T-helper 2 cell (primary cell): ENCODE results near the gene MICAL2.

Experiments
- DNase-seq, 5 experiments: peaks; one replicate each; pipeline versions ENCODE4 v3.0.0 to v3.0.0-alpha.2; 2012 to 2022

Gene MICAL2

DNA sequence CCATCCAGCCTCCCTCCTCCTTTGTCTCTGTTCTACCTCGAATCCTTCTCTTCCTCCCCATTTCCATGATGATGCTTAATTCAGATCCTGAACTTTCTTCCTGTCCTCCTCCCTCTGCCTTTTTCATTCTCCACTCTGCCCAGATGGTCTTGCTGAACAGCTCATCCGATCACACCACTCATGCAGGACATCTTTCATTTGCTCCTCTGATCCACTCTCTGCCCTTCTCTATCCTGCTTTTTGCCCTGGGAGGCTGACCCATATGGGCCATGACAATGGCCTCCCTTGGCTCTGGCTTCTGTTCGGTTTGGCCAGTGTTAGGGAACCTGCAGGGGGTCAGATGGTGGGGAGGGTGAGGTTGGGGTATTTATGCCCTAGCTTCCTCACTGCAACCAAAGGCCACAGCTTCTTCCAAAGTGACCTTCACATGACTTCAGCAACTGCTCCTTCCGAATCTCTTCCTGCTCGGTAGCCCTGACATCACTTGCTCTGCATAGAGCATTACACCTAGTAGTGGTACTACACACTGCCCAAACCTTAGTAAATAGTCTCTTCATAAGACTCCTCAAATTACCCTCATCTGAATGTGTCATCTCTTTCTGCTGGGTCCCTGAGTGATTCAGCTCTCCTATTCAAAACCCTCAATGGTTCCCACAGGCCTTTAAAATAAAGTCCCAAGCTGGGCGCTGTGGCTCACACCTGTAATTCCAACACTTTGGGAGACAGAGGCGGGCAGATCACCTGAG is 32.7 kb upstream of the MICAL2 start:
- no peak for DNase-seq

DNA sequence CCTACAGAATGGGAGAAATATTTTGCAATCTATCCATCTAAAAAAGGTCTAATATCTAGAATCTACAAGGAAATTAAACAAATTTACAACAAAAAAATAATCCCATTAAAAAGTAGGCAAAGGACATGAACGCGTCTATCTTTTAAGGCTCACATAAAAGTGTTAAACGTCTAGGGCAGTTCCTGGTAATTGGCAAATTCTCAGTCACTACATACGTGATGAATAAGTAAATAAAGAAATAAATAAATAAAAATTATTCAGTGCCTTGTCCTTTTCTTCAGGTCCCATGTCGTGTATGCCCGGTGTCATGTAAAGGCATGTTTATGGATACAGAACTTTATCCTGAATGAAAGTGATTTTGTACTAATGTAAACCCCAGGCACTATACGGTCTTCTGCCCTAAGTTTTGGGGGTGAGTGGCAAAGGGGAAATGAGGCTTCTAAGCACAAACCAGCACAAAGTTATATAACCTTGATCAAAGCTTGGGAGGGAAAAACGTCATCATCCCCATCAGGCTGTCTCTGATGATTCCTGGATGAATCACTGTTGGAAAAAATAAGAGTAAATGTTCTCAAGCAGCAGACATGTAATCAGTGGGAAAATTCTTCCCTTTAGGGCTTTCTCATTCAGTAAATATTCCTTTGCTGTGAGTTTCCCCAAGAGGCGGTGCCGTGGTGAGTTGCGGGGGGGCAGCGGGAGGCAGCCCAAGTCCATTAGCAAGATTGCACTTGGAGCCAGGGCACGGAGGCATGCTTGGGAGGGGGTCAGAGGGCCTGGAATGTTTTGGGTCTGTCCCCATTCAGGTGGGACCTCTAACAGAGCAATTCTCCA is 30.4 kb upstream of the MICAL2 start:
- DNase-seq = no peak

DNA sequence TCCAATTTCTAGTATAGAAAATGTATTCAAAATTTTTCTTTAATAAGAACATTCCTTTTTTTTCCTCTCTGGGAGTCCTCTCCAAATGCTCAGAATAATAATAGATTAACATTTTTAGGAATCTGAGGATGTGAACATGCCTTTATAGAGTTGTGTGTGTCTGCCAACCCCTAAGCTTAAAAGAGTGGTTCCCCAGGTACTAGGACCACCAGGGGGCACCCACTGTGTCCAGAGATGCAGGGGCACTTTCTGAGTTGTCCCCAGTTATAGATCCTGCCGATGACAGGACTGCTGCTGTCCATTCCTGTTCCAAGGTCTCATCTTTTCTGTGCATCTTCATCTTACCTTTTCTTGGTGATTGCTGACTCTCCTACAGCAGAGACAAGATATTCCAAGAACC is 27.0 kb upstream of the MICAL2 start:
- no peak for DNase-seq

DNA sequence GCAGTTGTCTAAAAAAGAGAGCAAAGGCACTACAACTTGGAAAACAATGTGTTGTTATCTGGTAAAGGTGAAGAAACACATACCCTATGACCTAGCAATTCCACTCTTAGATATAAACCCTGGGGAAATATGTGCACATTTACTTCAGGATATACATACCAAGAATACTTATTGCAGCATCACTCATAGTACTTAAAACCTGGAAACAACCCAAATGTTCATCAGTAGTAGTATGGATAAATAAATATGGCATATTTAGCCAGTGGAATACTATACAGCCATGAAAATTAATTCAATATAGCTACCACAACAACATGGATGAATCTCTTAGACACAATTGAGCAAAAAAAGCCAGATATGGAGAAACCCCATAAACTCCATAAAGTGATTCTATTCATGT is 26.1 kb upstream of the MICAL2 start:
- DNase-seq = no peak

DNA sequence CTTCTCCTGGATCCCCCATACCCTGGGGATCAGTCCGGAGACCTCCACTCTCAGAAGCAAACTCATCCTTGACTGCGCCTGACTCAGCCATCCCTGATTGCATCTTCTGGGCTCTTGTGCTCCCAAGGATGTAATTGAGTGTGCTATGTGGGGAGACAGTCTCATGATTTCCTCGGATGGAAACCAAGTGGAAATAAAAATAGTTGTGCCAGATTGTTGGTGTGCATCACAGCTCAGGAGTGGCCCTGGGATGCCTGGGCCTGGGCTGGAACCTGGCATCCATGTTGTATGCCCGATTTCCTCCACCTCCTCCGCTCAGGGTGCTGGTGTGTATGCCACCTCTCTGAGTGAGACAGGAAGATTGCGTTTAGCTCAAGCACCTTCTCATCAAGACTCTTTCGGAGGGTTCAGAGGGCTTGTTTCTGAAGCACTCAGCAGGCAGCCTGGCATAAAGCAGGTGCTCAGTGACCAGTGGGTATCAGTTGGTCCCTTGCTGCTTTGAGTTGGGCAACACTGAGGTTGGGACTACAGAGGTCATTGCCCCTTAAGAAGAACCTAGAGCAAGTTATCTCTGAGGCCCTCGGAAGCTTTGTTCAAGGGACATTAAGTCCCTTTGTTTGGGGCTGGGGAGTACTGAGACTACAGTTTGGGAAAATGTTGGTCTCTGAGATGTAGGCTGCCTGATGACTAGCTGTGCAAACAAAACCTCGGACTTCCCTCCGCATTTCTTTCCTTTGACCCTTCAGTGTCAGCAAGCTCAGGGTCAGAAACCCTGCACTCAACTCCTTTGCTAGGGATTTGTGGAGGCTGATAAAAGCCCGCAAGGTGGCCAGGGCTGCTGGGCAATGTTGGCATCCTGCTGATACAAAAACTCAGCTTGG is 24.8 kb upstream of the MICAL2 start:
- no peak for DNase-seq

DNA sequence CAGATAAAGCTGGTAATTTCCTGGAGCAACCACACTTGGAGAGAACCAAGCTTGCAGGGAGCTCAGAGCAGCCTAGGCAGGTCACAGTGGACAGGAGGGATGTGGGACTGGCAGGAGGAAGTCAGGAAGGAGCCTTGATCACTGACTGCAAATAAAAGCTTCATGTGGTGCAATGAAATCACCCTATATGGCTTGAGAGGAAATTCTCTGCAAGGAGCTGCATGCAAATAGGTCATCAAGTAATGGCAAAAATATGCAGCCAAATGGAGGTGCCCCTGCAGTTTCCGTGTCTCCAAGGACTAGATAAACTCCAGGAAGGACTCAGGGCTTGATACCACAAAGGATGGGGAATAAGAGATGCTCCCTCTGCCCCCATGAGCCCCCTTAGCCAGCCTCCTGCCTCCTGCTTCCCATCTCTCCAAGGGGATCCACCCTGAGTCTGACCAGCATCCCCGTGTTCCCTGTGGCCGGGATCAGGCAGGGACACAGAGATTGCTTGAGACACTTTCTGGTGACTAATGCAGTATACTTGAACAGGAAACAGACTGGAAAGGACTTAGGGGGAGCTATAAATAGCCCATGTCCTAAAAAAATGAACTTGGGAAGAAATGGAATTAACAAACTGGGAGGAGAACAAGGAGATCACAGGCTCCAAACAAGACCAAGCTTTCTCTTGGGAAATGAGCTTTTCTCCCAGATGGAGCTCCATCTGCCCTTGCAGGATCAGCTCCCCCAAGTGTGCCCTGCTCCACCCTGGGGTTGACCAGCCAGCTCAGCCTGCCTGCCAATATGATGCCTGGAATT is 23.9 kb upstream of the MICAL2 start:
- DNase-seq = peak in 1 of 5 experiments; percentile 53

DNA sequence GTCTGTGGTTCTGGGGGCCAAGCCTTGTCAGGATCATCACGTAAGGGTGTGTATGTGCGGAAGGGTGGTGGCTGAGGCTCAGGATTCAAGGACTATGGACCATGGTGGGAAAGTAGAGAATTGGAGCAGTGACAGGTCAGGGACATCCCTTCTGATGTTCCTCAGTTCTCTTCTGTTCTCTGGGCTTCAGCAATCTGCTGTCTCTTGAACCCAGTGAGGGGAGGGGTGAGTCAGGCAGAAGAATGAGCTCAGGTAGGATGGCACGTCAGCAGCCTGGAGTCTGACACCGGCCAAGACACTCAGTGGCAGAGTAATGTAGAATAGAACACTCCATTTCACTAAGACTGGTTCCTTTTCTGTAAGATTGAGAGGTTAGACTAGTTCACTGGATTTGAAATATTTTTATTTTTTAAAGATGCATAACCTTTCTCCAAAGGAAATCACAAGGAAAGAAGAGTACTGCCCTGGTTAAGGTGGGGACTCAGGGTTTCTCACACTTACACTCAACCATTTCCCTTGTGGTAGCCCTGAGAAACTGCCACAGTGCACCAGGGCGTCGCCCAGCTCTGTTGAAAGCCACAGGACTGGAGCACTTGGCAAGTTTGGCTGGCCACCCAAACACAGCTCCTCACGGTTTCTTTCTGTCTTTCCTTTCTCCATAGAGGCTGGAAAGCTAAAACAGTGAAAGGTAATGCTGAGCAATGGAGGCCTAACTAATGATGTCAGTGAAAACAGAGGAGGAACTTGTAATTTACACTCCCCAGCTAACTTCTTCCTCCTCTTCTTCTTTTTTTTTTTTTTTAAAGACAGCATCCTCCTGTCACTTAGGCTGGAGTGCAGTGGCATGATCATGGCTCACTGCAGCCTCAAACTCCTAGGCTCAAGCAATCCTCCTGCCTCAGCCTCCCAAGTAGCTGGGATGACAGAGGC is 23.1 kb upstream of the MICAL2 start:
- DNase-seq = peak in 2 of 5 experiments; percentile 73 to 91

DNA sequence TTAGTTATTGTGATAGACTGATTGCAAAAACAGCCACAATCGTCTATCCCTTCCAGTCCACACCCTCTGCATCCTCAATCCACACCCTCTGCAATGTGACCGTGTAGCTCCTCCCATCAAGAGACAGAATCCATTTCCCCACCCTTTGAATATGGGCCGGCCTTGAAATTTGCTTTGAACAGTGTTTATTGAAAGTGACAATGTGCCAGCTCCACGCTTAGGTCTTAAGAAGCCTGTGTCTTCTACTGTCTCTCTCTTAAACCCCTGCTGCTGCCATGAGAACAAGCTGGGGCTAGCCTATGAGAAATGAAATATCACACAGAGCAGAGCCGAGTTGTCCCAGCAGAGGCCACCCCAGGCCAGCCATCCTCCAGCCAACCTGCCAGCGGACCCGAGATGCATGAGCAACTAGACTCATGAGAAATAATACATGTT is 22.3 kb upstream of the MICAL2 start:
- peak in 2 of 5 experiments; percentile 20 to 81 for DNase-seq

DNA sequence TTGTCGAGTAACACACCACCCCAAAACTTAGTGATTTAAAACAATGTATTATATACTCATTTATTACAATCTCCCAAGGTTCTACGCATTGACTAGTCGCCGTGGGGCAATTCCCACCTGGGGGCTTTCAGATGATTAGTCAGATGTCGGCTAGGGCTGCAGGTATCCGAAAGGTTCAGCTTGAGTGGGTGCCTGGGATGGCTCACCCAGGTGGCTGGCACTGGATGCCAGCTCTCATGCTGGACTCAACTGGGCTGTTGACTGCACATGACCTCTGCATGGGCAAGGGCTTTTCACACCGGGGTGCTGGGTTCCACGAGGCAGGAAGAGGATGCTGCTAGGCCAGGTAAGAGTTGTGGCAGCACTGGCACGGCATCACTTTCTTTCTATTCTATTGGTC is 21.9 kb upstream of the MICAL2 start:
- peak in 1 of 5 experiments; percentile 43 for DNase-seq

DNA sequence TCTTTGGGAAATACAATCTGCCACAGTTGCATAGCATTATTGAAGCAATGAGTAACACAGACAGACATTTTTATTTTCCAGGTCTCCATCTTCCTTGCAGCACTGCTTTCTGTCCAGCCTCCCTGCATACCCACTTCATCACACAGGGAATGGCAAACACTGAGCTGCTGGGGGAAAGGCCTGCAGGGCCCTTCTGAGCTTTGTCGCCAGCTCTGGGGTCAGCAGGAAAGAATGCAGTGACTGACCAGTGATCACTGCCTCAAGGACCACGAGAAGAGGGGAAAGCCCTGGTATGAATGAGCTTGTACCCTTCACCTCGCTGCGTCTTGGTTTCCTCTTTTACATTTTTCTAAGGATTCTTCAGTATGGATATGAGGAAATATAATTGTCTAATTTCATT is 21.3 kb upstream of the MICAL2 start:
- DNase-seq = no peak

DNA sequence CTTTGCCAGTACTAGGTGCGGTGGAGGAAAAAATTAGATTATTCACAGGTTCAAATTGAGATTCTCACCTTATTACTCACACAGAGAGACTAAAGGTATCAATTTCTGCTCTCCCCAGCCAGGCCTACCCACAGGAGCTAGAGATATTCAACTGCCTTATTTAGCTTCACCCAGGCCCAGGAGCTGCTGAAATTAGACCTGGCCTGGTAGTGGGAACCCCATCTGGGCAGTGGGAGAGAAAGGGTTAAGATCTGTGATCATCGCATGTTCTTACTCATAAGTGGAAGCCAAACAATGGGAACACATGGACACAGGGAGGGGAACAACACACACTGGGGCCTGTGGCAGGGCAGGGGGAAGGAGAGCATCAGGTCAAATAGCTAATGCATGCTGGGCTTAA is 20.9 kb upstream of the MICAL2 start:
- no peak for DNase-seq

DNA sequence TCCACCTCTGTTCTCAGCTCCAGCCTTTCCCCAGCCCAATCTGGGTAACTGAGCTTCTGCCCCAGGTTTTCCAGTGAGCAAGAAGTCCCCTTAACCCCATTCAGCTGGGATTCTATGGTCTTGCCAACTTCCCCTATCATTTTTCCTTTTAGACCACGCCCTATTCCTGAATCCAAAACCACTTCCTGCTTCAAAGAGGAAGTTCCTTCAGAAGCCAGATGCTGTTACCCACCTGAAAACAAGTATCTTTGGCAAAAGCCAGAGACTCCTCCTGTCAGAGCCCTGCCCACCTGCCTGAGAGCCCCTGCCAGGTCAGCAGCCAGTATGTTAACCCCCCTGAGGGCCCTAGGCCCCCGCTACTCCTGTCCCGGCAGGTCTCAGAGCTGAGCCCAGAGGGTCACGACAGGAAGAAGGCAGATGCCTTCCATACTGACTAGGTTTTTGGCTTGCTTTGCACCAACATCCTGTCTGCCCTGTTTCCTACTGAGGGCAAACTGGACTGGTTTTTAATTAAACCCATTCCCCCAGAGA is 20.3 kb upstream of the MICAL2 start:
- peak in 1 of 5 experiments; percentile 60 for DNase-seq

DNA sequence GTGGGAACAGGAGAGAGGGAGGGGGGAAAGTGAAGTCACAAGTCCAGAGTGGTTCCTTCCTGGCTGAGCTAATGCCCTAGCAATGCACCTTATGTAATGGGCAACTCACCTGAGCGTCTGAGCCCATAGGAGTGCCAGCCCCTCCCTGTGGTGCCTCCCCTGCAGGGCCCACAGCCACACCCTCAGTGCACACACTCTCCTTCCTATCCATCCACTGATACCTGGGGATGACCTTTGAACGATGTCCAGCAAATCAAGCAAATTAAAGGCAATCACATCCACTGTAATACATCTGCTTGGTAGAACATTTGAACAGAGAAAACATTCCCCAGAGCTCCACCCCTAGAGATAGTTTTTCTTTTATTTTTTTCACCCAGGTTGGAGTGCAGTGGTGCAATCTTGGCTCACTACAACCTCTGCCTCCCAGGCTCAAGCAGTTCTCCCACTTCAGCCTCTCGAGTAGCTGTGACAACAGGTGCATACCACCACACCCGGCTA is 19.6 kb upstream of the MICAL2 start:
- DNase-seq = no peak

DNA sequence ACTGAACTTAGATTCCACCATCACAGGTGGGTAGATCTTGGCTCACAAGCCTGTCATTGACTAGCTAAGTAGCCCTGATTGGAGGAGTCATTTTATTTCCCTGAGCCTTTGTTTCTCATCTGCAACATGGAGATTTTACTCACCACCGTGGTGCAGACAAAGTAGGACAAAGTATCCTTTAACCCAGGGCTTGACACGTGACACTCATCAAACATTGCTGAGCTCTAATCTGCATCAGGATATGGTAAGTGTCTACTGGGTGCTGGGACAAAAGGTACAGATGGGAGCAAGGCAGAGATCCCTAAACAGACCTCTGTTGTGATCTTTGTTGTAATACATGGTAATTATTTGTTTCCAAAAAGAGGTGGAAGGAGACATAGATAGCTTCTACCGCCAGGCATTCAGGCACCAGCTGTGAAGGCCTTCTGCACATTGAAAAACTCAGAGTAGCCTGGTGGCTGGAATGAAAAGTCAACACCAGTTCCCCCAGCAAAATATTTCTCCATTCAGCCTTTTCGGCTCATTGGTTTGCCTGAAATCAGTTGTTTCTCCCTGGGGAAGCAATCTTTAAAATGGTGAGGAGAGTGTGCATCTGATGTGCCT is 18.3 kb upstream of the MICAL2 start:
- no peak for DNase-seq

DNA sequence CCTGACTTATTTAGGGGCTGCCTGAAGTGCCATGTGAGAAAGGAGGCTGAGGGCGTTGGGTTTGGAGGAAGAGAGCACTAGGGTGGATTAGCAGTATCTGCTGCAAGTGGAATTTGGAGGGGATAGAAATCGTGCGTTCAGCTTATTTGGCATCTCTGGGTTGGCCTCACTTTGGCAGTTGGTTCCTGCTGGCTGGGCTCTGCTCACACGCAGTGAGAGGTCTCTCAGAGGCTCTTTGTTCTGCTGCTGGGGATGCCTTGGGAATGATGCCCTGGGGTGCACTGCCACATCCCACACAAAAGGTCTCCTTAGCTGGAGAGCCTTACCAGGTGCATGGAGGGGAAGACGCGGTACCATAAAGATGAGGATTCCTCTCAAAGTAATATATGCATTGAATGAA is 17.7 kb upstream of the MICAL2 start:
- no peak for DNase-seq

DNA sequence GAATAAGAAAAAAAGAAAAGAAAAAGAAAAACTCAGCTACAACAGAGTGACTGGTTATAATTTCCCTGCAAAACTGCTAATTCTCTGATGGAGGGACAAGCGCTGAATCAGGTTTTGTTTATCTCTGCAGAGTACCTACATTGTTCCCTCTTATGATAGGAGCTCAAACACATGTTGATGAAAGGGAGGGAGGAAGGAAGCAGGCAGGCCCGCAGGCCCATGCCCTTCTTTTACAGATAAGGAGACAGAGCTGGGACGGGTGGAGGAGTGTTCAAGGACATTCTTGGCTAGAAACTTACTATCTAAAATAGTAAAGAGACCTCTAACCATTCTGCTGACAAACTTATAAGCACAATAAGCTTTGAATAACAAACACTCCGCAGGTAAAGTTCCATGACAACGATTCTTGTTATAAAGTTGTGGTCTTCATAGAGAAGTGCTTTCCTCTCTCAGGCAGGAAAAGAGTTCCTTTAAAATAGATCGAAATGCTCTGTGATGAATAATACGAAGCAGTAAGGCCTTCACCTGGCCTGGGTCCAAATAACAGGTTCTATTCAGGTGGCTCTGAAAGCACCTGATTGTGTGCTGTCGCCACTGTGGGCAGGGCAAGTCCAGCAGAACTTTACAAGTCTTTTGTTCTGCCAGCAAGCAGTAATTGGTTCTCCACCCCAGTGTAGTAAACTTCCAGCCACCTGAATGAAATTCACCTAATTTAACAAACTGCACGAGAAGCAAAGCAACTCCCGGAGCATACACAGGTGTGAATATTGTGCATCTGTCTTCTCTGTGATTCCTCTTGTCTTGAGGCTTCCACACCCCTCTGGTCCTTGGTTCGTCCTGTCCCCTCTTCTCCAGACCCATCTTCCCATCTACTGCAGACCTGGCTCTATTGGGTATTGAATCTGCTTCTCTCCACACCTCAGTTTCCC is 15.3 kb upstream of the MICAL2 start:
- DNase-seq = no peak

DNA sequence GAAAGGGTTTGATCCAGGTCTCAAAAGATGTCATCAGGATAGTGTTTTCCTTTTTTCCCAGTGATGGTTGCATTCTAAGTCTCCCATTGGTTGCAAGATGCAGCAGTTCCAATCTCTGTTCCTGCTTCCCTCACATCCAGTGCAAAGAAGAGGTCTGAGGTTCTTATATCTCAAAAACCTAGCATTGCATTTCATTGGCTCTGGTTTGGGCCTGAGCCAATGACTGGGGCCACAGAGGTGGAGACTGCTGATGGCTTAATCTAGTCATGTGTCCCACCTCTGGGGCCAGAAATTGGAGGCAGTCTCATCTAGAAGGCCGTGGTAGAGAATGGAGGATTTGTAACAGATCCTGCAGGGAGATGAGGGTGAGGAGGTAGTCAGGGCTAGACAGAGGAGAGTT is 13.2 kb upstream of the MICAL2 start:
- DNase-seq = no peak

DNA sequence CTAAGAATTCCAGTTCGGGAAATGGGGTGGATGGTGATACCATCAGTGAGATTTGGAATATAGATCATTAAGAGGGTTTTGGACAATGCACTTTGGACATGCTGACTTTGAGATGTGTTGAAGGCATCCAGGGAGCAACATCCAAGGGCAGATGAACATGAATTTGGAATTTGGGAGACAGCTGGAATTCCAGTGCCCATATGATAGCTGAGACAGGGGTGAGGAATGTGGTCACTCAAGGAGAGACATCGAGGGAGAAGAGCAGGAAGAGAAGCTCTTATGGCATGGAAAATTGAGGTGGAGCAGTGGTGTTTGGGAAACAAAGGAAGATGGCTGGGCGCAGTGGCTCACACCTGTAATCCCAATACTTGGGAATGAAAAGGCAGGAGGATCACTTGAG is 11.8 kb upstream of the MICAL2 start:
- no peak for DNase-seq
